GM18858 (cell line): ENCODE data around the gene LIMK2.

Experiments used
- ATAC-seq: cut with Tn5 transposase; IDR thresholded peaks from one replicate; pipeline ENCODE4 v1.9.1; 2021; ENCODE audit not compliant: unreplicated experiment

LIMK2 gene

DNA sequence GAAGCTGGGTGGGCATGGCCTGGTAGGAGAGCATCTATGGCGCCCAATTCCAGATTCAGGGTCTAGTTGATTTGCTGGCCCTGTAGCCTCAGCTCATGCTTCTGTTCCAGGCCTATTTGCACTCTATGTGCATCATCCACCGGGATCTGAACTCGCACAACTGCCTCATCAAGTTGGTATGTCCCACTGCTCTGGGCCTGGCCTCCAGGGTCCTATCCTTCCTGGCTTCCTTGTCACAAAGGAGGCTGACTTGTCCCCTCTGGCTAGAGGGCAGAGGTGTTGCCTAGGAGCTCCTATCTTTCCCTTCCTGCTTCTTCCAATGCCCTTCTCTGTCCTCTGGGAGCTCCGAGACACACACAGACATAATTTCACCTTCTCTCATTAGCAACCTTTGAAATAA, 58.9 kb downstream of the LIMK2 start:
- ATAC-seq = no peak

- no peak for ATAC-seq
Observed at GRCh38 chr22:31271485-31271884, 59.4 kb downstream of the LIMK2 start.

GRCh38 chr22:31272522-31273446, 60.7 kb downstream of the LIMK2 start:
- ATAC-seq = no peak

- no peak for ATAC-seq
Observed at GRCh38 chr22:31274017-31274416, 61.9 kb downstream of the LIMK2 start.

DNA sequence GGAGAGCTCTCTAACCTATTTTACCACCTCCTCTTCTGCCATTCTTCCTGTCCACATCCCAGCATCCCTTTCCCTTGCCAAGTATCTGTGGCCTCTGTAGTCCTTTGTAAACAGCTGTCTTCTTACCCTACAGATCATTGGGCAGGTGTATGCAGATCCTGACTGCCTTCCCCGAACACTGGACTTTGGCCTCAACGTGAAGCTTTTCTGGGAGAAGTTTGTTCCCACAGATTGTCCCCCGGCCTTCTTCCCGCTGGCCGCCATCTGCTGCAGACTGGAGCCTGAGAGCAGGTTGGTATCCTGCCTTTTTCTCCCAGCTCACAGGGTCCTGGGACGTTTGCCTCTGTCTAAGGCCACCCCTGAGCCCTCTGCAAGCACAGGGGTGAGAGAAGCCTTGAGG, 62.9 kb downstream of the LIMK2 start:
- ATAC-seq = no peak

GRCh38 chr22:31275576-31275975, 63.5 kb downstream of the LIMK2 start:
- no peak for ATAC-seq

- no peak for ATAC-seq
Observed at GRCh38 chr22:31276426-31277167, 64.5 kb downstream of the LIMK2 start.

DNA sequence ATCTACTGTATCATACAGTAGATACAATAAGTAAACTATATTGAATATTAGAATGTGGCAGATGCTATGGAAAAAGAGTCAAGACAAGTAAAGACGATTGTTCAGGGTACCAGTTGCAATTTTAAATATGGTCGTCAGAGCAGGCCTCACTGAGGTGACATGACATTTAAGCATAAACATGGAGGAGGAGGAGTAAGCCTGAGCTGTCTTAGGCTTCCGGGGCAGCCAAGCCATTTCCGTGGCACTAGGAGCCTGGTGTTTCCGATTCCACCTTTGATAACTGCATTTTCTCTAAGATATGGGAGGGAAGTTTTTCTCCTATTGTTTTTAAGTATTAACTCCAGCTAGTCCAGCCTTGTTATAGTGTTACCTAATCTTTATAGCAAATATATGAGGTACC, 65.6 kb downstream of the LIMK2 start:
- ATAC-seq = no peak

GRCh38 chr22:31278151-31278621, 66.1 kb downstream of the LIMK2 start:
- ATAC-seq = no peak

DNA sequence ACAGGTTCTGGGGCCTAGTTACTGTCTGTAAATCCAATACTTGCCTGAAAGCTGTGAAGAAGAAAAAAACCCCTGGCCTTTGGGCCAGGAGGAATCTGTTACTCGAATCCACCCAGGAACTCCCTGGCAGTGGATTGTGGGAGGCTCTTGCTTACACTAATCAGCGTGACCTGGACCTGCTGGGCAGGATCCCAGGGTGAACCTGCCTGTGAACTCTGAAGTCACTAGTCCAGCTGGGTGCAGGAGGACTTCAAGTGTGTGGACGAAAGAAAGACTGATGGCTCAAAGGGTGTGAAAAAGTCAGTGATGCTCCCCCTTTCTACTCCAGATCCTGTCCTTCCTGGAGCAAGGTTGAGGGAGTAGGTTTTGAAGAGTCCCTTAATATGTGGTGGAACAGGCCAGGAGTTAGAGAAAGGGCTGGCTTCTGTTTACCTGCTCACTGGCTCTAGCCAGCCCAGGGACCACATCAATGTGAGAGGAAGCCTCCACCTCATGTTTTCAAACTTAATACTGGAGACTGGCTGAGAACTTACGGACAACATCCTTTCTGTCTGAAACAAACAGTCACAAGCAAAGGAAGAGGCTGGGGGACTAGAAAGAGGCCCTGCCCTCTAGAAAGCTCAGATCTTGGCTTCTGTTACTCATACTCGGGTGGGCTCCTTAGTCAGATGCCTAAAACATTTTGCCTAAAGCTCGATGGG, 66.7 kb downstream of the LIMK2 start:
- ATAC-seq = no peak

GRCh38 chr22:31279327-31279669, 67.2 kb downstream of the LIMK2 start:
- ATAC-seq = no peak

DNA sequence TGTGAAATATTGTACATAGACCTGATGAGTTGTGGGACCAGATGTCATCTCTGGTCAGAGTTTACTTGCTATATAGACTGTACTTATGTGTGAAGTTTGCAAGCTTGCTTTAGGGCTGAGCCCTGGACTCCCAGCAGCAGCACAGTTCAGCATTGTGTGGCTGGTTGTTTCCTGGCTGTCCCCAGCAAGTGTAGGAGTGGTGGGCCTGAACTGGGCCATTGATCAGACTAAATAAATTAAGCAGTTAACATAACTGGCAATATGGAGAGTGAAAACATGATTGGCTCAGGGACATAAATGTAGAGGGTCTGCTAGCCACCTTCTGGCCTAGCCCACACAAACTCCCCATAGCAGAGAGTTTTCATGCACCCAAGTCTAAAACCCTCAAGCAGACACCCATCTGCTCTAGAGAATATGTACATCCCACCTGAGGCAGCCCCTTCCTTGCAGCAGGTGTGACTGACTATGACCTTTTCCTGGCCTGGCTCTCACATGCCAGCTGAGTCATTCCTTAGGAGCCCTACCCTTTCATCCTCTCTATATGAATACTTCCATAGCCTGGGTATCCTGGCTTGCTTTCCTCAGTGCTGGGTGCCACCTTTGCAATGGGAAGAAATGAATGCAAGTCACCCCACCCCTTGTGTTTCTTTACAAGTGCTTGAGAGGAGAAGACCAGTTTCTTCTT, 67.9 kb downstream of the LIMK2 start:
- no peak for ATAC-seq

DNA sequence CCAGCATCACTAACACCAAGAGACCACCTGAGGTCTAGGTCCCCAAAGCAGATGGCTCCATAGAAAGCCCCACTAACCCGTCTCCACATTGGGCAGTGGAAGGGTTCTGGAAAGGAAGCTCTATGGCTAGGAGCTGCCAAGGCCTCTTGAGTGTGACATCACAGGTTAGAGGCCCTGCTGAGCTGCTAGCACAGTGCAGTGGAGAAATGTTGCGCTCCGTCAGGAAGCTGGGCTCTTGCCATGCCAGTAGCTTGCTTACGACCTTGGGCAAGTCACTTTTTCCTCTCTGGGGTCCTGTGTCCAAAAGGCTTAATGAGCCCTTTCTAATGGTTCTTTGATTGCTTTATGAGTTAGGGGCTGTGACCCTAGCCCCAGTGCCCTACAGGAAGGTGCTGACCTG, 69.6 kb downstream of the LIMK2 start:
- ATAC-seq = no peak

DNA sequence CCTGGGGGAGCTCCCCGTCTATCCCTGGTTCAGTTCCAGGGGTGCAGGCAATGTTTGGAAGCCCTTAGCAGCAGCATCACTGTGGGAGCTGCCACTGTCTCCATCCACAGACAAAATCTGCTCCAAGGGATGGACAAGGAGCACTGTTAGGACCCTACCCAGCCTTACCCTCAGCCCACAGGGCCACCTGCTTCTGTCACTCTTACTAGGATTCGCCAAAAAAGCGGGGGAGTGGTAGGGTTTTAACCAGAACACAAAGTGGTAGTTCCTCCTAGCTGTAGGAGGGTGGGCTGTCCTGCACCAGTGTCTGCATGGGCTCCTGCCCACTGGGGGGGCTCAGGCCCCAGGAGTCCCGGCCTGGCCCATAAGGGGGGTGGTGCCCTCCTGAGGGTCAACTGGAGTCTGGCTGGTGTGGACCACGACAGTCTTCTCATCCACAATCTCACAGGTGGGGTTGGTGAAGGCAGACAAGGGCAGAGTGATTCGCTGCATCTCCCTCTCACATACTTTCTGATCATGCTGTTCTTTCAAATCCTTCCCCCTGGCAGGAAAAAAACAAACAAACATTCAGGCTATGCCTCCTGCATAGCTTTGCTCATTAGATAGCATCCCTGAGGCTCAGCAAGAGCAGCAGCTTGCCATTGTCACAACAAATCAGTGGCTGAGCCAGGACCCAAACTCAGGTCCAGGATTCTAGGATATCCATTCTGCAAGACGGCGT, 70.8 kb downstream of the LIMK2 start:
- no peak for ATAC-seq

DNA sequence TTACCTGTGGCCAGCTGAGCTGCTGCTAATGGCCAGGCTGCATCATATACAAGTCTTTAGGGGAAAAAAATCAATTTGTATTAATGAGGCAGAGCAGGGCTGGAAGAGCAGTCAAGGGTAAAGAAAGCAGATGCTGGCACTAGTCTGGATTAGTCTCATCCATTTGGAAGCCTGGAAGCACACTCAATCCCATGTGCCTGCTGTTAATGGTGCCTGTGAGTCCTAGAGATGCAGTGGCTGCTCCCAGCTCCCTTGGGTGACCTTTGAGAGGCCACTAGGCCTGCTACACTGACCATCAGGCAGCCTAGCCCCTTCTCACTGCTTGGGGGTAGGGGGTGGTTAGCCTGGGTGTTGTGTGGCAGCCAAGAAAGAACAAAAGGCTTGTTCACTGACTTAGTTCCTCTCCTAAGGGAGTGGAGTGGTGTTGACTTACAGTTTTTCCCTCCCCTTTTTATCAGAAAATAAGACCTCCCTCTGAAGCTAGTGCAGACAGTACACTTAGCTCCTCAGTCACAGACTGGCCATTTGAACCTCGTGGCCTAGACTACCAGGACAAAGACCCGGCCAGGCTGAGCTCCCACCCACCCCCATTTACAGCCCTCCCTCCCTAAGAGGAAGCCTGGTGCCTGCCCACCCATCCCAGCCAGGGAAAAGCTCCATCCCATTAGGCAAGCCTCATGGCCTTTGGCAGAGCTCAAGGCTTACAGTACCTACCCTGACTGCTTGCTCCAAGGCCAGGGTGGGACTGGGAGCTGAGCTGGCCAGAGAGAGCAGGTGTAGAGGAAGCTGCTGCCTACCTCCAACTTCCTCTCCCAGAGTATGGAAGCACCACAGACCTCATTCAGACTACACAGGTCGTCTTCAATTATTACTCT, 72.4 kb downstream of the LIMK2 start:
- no peak for ATAC-seq

DNA sequence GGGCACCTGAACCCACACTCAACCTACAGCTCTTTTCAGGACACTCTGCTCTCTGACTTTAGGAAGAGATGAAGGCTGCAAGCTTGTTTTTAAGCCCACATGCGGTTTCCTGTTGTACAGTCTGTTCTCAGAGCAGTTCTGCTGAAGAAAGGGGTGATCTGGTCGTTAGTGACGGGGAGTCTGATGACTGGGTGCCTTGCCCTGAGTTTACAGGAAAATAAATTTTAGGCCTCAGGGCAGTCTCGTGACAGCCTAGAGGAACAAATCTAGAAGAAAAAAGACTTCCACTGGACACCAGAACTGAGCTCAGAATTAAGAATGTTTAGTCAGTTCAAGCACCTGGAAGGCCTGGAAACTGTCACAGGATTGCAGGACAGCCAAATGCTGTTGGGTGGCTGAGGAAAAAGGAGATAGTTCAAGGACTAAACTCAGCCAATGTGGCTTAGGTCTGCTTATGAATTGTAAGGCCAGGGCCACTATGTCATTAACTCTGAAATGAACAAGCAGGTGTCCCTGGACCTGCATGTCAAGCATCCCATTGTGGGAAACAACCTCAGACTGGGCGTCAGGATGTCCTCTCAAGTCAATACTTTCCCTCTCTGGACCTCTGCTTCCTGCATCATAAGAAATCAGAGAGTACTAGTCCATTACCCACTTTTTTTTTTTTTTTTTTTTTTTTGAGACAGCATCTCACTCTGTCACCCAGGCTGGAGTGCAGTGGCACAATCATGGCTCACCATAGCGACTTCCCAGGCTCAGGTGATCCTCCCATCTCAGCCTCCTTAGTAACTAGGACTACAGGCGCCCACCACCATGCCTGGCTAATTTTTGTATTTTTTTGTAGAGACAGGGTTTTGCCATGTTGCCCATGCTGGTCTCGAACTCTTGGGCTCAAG, 74.5 kb downstream of the LIMK2 start:
- no peak for ATAC-seq

DNA sequence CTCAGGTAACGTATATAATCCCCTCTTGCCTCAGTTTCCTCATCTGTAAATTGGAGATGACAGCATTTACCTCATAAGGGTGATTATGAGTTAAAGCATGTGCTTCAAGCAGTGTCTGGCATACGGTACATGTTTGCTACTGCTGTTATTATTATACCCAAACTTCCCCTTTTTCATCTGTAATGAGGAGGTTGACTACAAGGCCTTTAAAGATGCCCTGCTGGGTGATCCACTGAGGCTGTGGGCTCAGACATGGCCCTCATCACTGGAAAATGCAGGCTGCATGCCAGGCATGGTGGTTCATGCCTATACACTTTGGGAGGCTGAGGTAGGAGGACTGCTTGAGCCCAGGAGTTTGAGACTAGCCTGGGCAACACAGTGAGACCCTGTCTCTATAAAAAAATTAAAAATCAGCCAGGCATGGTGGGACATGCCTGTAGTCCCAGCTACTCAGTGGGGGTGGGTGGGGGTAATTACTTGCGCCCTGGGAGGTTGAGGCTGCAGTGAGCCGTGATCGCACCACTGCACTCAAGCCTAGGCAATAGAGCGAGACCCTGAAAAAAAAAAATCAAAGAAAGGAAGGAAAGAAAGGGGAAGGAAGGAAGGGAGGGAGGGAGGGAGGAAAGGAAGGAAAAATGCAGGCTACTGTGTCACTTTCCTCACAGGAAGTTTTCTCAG, 75.9 kb downstream of the LIMK2 start:
- no peak for ATAC-seq
